CD4-positive, CD25-positive, alpha-beta regulatory T cell (primary cell): ENCODE data around the gene LIAS. TPM values are rescaled to one million over a fixed set of nuclear protein-coding genes. Genes with fewer than 3 reads are reported as not detected.
A peak's percentile ranks its signal among the peaks of the same experiment; 100 is the strongest.
"Not testable (repeated sequence)": the region's sequence is repeated elsewhere in the genome, so short reads cannot be mapped to it uniquely, and the experiment has no call there.

ENCODE experiments used
- ATAC-seq, 2 donors: fragments of 150-1000 bp; cut with Tn5 transposase; one replicate each; pipeline ENCODE4 v1.10.0; 2021; ENCODE audit warnings: low read depth in 2 of 2, moderate number of reproducible peaks in 2 of 2, moderate library complexity in 1 of 2
- DNase-seq, 3 donors: peaks; one replicate each; pipeline versions ENCODE4 v3.0.0 to v3.0.0-alpha.2; 2012 to 2022; ENCODE audit warnings: mixed read lengths in 1 of 3
- H3K27ac ChIP-seq: one replicate; pipeline ENCODE4 v1.7.0; 2013; ENCODE audit warnings: mild to moderate bottlenecking, low read length; ENCODE audit not compliant: insufficient read depth, poor library complexity, severe bottlenecking
- H3K27me3 ChIP-seq: one replicate; pipeline ENCODE4 v1.7.0; 2013; ENCODE audit warnings: low read length; ENCODE audit not compliant: control insufficient read depth, insufficient read depth
- H3K36me3 ChIP-seq: one replicate; pipeline ENCODE4 v1.7.0; 2013; ENCODE audit warnings: mild to moderate bottlenecking, low read length, moderate library complexity; ENCODE audit not compliant: control insufficient read depth, insufficient read depth
- H3K4me1 ChIP-seq: 2 replicates; pipeline ENCODE4 v1.7.0; 2013; ENCODE audit warnings: mild to moderate bottlenecking, low read length; ENCODE audit not compliant: insufficient read depth, control insufficient read depth, poor library complexity, severe bottlenecking
- H3K4me3 ChIP-seq: one replicate; pipeline ENCODE4 v1.7.0; 2013; ENCODE audit warnings: low read depth, mild to moderate bottlenecking, low read length, moderate library complexity
- H3K9me3 ChIP-seq, 2 experiments: 1 replicate in 1 of 2; 2 replicates in 1 of 2; pipeline ENCODE4 v1.7.0; 2013; ENCODE audit warnings: low read length in 2 of 2, mild to moderate bottlenecking in 1 of 2, moderate library complexity in 1 of 2; ENCODE audit not compliant: control insufficient read depth in 2 of 2
- H3K27ac Mint-ChIP-seq, 3 donors: one replicate each; pipeline ENCODE4 v1.8.0; 2020 to 2022; ENCODE audit warnings: mild to moderate bottlenecking in 3 of 3, mixed read lengths in 3 of 3, moderate library complexity in 2 of 3
- H3K27me3 Mint-ChIP-seq: one replicate; pipeline ENCODE4 v1.8.0; 2022; ENCODE audit warnings: mild to moderate bottlenecking, mixed read lengths
- H3K36me3 Mint-ChIP-seq: one replicate; pipeline ENCODE4 v1.8.0; 2020; ENCODE audit warnings: mixed read lengths
- H3K4me1 Mint-ChIP-seq, 4 donors: one replicate each; pipeline ENCODE4 v1.8.0; 2020 to 2022; ENCODE audit warnings: mixed read lengths in 4 of 4, mild to moderate bottlenecking in 1 of 4
- H3K4me3 Mint-ChIP-seq, 4 donors: one replicate each; pipeline ENCODE4 v1.8.0; 2020 to 2022; ENCODE audit warnings: mild to moderate bottlenecking in 4 of 4, mixed read lengths in 4 of 4, moderate library complexity in 3 of 4
- H3K9me3 Mint-ChIP-seq, 7 donors: one replicate each; pipeline ENCODE4 v1.8.0; 2020 to 2022; ENCODE audit warnings: mixed read lengths in 7 of 7, mild to moderate bottlenecking in 3 of 7, moderate library complexity in 2 of 7
- polyA plus RNA-seq, 4 donors: library from polyadenylated mRNA; unstranded; fragments of 300-500 nt; fragmentation: Illumina TruSeq; gene quantifications; one replicate each; pipeline ENCODE4 v1.2.3, GENCODE V29; 2021
- total RNA-seq: library from RNA; stranded (reverse); gene quantifications from one replicate; pipeline ENCODE4 v1.2.3, GENCODE V29; 2022

Gene LIAS
- total and polyA plus RNA-seq, 5 donors from 2014 or later: 10.6 to 13.6 (median 12.2) TPM

DNA sequence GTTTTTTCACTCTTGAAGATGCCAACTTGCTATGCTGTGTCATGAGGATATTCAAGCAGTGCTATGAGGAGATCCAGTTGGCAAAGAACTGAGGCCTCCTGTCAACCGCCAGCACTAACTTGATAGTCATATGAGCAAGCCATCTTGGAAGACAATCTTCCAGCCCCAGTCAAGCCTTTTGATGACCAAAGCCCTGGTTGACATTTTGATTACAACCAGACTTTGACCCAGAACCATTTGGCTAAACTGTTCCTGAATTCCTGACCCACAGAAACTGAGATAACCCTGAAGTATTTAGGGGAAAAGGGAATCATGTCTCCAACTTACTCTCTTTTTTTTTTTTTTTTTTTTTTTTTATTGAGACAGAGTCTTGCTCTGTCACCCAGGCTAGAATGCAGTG, 35.5 kb downstream of the LIAS start:
- ATAC-seq (no peak), DNase-seq (no peak)
- H3K27ac Mint-ChIP-seq: no peak overlapping the region
- H3K4me3 Mint-ChIP-seq: no peak overlapping the region
- Histone ChIP-seq H3K36me3 (no peaks in the 10 kb centered on the region), H3K27ac (no peak overlapping the region), H3K27me3 (no peaks in the 10 kb centered on the region), H3K4me3 (no peak overlapping the region), H3K9me3 (no peaks in the 10 kb centered on the region), H3K4me1 (no peaks in the 10 kb centered on the region)
- H3K9me3 Mint-ChIP-seq: no peaks in the 10 kb centered on the region
- H3K27me3 Mint-ChIP-seq: no peaks in the 10 kb centered on the region
- H3K4me1 Mint-ChIP-seq: no peaks in the 10 kb centered on the region
- peaks cover 3% of the 10 kb centered on the region for H3K36me3 Mint-ChIP-seq

DNA sequence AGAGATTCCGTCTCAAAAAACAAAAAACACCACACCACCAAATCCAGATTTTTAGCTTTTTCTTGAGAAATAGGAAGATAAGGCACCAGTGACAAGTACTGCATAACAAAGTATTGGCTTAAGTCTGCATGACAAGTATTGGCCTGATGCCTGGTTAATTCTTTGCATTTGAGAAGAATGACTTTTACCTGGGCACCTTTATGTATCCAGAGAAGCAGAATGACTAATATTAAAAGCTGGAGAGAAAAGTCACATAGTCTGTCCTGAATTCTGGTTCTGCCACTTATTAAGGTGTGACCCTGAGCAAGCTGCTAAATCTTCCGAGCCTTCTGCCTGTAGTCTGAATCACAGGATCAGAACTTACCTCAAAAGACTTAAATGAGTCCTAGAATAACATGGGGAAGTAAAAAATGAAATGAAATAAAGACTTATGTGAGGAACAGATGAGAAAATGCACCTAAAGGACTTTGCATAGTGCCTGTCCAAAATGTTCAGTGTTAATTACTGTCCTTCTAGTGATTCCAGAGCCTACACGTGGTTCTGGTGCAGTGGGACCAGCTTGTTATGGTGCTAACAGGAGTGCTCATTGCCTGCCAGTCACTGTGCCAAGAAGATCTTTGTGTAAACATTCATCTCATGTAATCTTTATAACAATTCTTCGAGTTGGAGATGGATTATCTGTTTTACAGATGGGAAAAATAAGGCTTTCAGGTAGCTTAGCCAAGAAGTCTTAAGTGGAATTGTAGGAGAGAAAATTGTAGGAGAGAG, 36.8 kb downstream of the LIAS start:
- no peak for ATAC-seq
- H3K36me3 ChIP-seq: peaks cover 4% of the 10 kb centered on the region
- no peaks in the 10 kb centered on the region for H3K9me3 ChIP-seq
- H3K36me3 Mint-ChIP-seq: peaks cover 8% of the 10 kb centered on the region
- DNase-seq: no peak
- no peak overlapping the region for H3K27ac ChIP-seq
- no peaks in the 10 kb centered on the region for H3K4me1 ChIP-seq
- H3K27me3 Mint-ChIP-seq: no peaks in the 10 kb centered on the region
- H3K4me1 Mint-ChIP-seq: no peaks in the 10 kb centered on the region
- no peaks in the 10 kb centered on the region for H3K27me3 ChIP-seq
- H3K27ac Mint-ChIP-seq: no peak overlapping the region
- H3K4me3 Mint-ChIP-seq: no peak overlapping the region
- no peak overlapping the region for H3K4me3 ChIP-seq
- no peaks in the 10 kb centered on the region for H3K9me3 Mint-ChIP-seq

DNA sequence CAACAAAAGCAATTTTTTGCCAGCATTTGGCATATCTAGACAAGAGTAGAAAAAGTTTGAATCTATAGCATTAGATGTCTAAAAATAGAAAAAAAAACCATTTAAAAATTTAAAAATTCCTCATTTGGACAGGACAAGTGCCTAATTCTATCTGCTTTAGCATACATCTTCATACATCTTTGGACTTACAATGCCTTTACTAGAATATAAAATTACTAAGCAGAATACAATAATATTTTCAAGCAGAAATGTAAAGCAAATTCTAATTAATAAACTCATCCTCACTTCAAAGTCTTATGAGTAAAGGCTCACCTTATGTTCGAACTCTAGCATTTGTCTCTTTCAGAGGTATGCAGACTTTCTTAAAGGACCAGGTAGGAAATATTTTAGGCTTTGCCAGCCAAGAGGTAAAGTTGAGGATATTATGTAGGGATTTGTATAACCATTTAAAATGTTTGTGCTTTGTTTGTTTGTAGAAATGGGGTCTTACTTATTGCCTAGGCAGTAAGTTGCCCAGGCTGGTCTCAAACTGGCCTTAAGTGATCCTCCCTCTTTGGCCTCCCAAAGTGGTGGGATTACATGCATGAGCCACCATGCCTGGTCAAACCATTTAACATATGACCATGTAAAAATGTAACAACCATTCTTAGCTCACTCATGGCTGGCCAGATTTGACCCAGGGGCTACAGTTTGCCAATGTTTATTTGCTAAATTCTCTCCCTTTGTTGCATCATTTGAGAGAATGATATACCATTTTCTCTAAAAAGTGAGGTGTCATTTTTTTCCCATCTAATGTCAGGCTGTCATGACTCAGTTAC, 39.3 kb downstream of the LIAS start:
- Histone ChIP-seq H3K4me3 (no peak overlapping the region), H3K4me1 (no peaks in the 10 kb centered on the region), H3K27ac (no peak overlapping the region), H3K36me3 (peaks cover 15% of the 10 kb centered on the region), H3K9me3 (no peaks in the 10 kb centered on the region), H3K27me3 (no peaks in the 10 kb centered on the region)
- no peak for ATAC-seq
- no peaks in the 10 kb centered on the region for H3K4me1 Mint-ChIP-seq
- H3K36me3 Mint-ChIP-seq: peaks cover 19% of the 10 kb centered on the region
- H3K4me3 Mint-ChIP-seq: no peak overlapping the region
- H3K9me3 Mint-ChIP-seq: no peaks in the 10 kb centered on the region
- H3K27me3 Mint-ChIP-seq: no peaks in the 10 kb centered on the region
- no peak for DNase-seq
- H3K27ac Mint-ChIP-seq: peak overlapping the region in 1 of 3 donors; percentile 66

DNA sequence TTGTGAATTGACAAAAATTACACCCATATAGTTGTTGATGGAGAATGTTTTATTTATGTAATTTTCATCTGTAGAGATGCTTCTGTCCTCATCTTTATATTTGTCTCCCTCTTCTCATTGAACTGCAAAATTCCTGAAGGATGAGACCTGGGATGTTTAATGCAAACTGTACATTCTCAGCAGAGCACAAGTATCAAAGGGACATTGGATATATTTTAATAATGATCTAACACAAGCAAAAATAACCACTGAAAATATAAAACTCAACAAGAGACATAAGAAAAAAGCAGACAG, 39.8 kb downstream of the LIAS start:
- DNase-seq: no peak

DNA sequence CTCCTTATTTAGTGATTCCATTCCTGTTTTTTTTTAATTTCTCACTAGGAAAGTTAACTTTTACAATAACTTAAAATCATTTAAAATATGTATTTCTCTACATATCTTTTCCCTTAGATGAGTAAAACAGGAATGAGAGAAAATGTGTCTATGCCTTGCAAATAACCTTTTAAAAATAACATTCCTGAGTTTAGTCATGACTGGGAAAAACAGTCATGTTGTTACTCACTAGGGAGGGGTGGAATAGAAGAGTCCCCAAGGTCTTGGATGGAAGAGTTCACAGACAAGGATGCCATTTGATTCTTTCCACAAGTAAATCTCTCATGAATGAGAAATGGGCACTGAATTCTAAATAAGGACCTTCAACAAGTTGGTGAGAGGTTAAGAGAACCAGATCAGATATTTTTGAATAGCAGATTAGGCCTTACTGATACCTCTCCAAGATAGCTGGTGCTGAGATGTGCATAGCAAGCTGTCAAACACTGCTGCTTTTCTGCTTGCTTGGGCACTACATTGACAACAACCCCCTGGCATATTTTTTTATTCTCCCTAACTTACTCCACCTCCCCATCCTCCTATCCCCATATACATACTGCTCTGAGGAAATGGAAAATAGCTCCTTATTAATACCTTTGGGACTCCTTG, 43.3 kb downstream of the LIAS start:
- Mint-ChIP-seq H3K27ac (no peak overlapping the region), H3K27me3 (no peaks in the 10 kb centered on the region), H3K4me1 (no peaks in the 10 kb centered on the region), H3K9me3 (no peaks in the 10 kb centered on the region), H3K4me3 (no peak overlapping the region), H3K36me3 (peaks cover 39% of the 10 kb centered on the region)
- no peaks in the 10 kb centered on the region for H3K9me3 ChIP-seq
- no peaks in the 10 kb centered on the region for H3K27me3 ChIP-seq
- no peak overlapping the region for H3K4me3 ChIP-seq
- no peak for ATAC-seq
- H3K4me1 ChIP-seq: no peaks in the 10 kb centered on the region
- H3K36me3 ChIP-seq: peaks cover 43% of the 10 kb centered on the region
- no peak for DNase-seq
- no peak overlapping the region for H3K27ac ChIP-seq

More for the DNA sequence above, 39.8 kb downstream of the LIAS start:
- H3K36me3 Mint-ChIP-seq: peaks cover 24% of the 10 kb centered on the region
- H3K27me3 Mint-ChIP-seq: no peaks in the 10 kb centered on the region
- no peak overlapping the region for H3K4me3 Mint-ChIP-seq
- no peaks in the 10 kb centered on the region for H3K27me3 ChIP-seq
- H3K27ac Mint-ChIP-seq: peak overlapping the region in 1 of 3 donors; percentile 66
- ATAC-seq: no peak
- H3K36me3 ChIP-seq: peaks cover 20% of the 10 kb centered on the region
- H3K9me3 ChIP-seq: no peaks in the 10 kb centered on the region
- no peaks in the 10 kb centered on the region for H3K4me1 Mint-ChIP-seq
- no peak overlapping the region for H3K27ac ChIP-seq
- H3K9me3 Mint-ChIP-seq: no peaks in the 10 kb centered on the region
- no peaks in the 10 kb centered on the region for H3K4me1 ChIP-seq
- no peak overlapping the region for H3K4me3 ChIP-seq

DNA sequence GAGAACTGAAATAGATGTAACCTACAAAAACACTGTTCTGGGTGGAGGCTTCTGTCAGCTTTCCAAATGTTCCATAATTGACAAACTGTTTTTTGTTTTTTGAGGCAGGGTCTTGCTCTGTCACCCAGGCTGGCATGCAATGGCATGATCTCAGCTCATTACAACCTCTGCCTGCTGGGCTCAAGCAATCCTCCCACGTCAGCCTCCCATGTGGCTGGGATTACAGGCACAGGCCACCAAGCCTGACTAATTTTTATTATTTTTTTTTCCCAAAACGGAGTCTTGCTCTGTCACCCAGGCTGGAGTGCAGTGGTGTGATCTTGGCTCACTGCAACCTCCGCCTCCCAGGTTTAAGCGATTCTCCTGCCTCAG, 43.8 kb downstream of the LIAS start:
- H3K36me3 Mint-ChIP-seq: peaks cover 39% of the 10 kb centered on the region
- H3K9me3 Mint-ChIP-seq, H3K27me3 Mint-ChIP-seq, H3K27me3 ChIP-seq, H3K27ac ChIP-seq, H3K27ac Mint-ChIP-seq, H3K4me1 Mint-ChIP-seq, ATAC-seq, H3K9me3 ChIP-seq, H3K4me1 ChIP-seq, H3K4me3 Mint-ChIP-seq, DNase-seq, H3K4me3 ChIP-seq: not testable (repeated sequence)
- peaks cover 48% of the 10 kb centered on the region for H3K36me3 ChIP-seq

DNA sequence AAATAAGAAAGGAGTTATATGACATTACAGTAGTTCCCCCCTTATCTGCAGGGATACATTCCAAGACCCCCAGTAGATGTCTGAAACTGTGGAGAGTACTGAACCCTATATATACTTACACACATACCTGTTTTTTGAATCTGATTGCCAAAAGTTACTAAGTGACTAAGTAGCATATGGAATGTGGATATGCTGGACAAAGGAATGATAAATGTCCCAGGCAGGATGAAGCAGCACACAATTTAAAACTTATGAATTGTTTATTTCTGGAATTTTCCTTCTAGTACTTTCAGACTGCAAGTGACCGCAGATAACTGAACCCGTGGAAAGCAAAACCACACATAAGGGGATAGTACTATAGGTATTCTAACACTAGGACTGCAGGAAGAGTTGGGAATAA, 45.7 kb downstream of the LIAS start:
- Mint-ChIP-seq H3K27ac (peak overlapping the region in 1 of 3 donors; percentile 42), H3K36me3 (peaks cover 45% of the 10 kb centered on the region), H3K4me1 (no peaks in the 10 kb centered on the region), H3K4me3 (no peak overlapping the region), H3K27me3 (no peaks in the 10 kb centered on the region), H3K9me3 (peaks cover 0 to 1% (median 0%) of the 10 kb centered on the region in 7 donors)
- peaks cover 67% of the 10 kb centered on the region for H3K36me3 ChIP-seq
- no peak overlapping the region for H3K4me3 ChIP-seq
- H3K9me3 ChIP-seq: no peaks in the 10 kb centered on the region
- no peaks in the 10 kb centered on the region for H3K27me3 ChIP-seq
- no peak overlapping the region for H3K27ac ChIP-seq
- no peak for ATAC-seq
- DNase-seq: no peak
- H3K4me1 ChIP-seq: no peaks in the 10 kb centered on the region
